Esophagus squamous epithelium (tissue), 5 donors: ENCODE measurements around the gene SEMA6A. TPM values are rescaled to one million over a fixed set of nuclear protein-coding genes. Genes with fewer than 3 reads are reported as not detected.

Experiments
- DNase-seq: peaks from one replicate; lab custom pipeline; 2025; lab: John Stamatoyannopoulos, UW
- H3K27ac ChIP-seq, 4 donors: fragments of 200-600 bp; sonication (generic); one replicate each; pipeline ENCODE4 v1.5.1; 2016 to 2019; ENCODE audit warnings: mild to moderate bottlenecking in 1 of 4
- H3K27me3 ChIP-seq, 4 donors: fragments of 200-600 bp; sonication (generic); 1 replicate in 3 of 4; 2 replicates in 1 of 4; pipeline versions ENCODE4 v1.5.1 to v1.6.0; 2017 to 2021; ENCODE audit warnings: antibody characterized with exemption in 1 of 4
- H3K36me3 ChIP-seq, 3 donors: fragments of 200-600 bp; sonication (generic); one replicate each; pipeline ENCODE4 v1.5.1; 2016 to 2019
- H3K4me1 ChIP-seq, 3 donors: fragments of 200-600 bp; sonication (generic); one replicate each; pipeline ENCODE4 v1.5.1; 2017 to 2019
- H3K4me3 ChIP-seq, 4 donors: fragments of 200-600 bp; sonication (generic); 1 replicate in 3 of 4; 2 replicates in 1 of 4; pipeline ENCODE4 v1.5.1; 2016 to 2019; ENCODE audit warnings: mild to moderate bottlenecking in 2 of 4, moderate library complexity in 1 of 4
- H3K9me3 ChIP-seq, 3 donors: fragments of 200-600 bp; sonication (generic); one replicate each; pipeline ENCODE4 v1.5.1; 2016 to 2019
- CTCF ChIP-seq, 6 experiments: fragments of 450-650 bp in 4 of 6; fragments of 200-600 bp in 2 of 6; sonication (generic) in 2 of 6; IDR thresholded peaks; one replicate each; pipeline ENCODE4 v1.5.1; 2016 to 2019; ENCODE audit warnings: antibody characterized with exemption in 6 of 6, mild to moderate bottlenecking in 4 of 6, moderate library complexity in 4 of 6
- POLR2A ChIP-seq, 4 donors: fragments of 450-650 bp; IDR thresholded peaks; one replicate each; pipeline ENCODE4 v1.6.1; 2017; ENCODE audit warnings: antibody characterized with exemption in 4 of 4, mild to moderate bottlenecking in 4 of 4, moderate library complexity in 3 of 4
- WGBS, 2 donors: methylation state at CpG; one replicate each; pipeline ENCODE4 v1.1.5; 2018; 5-methylcytosine and 5-hydroxymethylcytosine counted together
- intact Hi-C: fragments of 100-400 bp; cut with DNase I; formaldehyde crosslinking; loops from one replicate; pipeline ENCODE4 v1.15.0; 2022
- total RNA-seq, 4 donors: library from RNA; depleted of rRNA; stranded (reverse); fragments of >200 nt; gene quantifications; one replicate each; pipeline ENCODE4 v1.1.0, GENCODE V29; 2016
- donor health status: DM: yes; HTN: yes; CAD: no.

The SEMA6A gene
- total RNA-seq, 4 donors from 2014 or later: 3.0 to 28.6 (median 4.3) TPM

- H3K9me3 ChIP-seq: no peaks in the 10 kb centered on the region
- H3K27ac ChIP-seq: peak overlapping the region in 3 of 4 donors; percentile 26 to 47 (median 43)
- no peak for DNase-seq
- H3K36me3 ChIP-seq: no peaks in the 10 kb centered on the region
- no peak overlapping the region for H3K4me3 ChIP-seq
- 100% methylated on average over 1 of the region's 2 CpGs for WGBS, 2 donors
- intact Hi-C loops: no loop called here
- no peaks in the 10 kb centered on the region for H3K27me3 ChIP-seq
- TF ChIP-seq POLR2A (IDR thresholded peaks at IDR 0.05) (no peak), CTCF (IDR thresholded peaks at IDR 0.05) (no peak)
- peaks cover 3 to 35% (median 9%) of the 10 kb centered on the region in 3 donors for H3K4me1 ChIP-seq
Measured at GRCh38 chr5:116396476-116397099, 178.0 kb downstream of the SEMA6A start.

GRCh38 chr5:116395631-116396203 is 178.9 kb downstream of the SEMA6A start:
- intact Hi-C loops: no loop called here
- H3K27me3 ChIP-seq: no peaks in the 10 kb centered on the region
- H3K36me3 ChIP-seq: no peaks in the 10 kb centered on the region
- peak overlapping the region in 3 of 4 donors; percentile 26 to 47 (median 43) for H3K27ac ChIP-seq
- H3K9me3 ChIP-seq: no peaks in the 10 kb centered on the region
- H3K4me3 ChIP-seq: no peak overlapping the region
- TF ChIP-seq CTCF (IDR thresholded peaks at IDR 0.05) (no peak), POLR2A (IDR thresholded peaks at IDR 0.05) (no peak)
- no peak for DNase-seq
- H3K4me1 ChIP-seq: peaks cover 3 to 35% (median 9%) of the 10 kb centered on the region in 3 donors
- WGBS, 2 donors: 30 to 58% methylated on average over 2 to 4 of the region's 4 CpGs

- intact Hi-C loops: no loop called here
- Histone ChIP-seq H3K27me3 (no peaks in the 10 kb centered on the region), H3K9me3 (no peaks in the 10 kb centered on the region), H3K4me3 (no peak overlapping the region), H3K36me3 (no peaks in the 10 kb centered on the region), H3K4me1 (peaks cover 3 to 35% (median 9%) of the 10 kb centered on the region in 3 donors), H3K27ac (peak overlapping the region in 2 of 4 donors; percentile 26 to 43)
- DNase-seq: no peak
- 61 to 80% methylated on average over 7 to 9 of the region's 9 CpGs for WGBS, 2 donors
- no peak for TF ChIP-seq CTCF (IDR thresholded peaks at IDR 0.05)
- no peak for TF ChIP-seq POLR2A (IDR thresholded peaks at IDR 0.05)
Measured at GRCh38 chr5:116395226-116395625, 179.4 kb downstream of the SEMA6A start.

GRCh38 chr5:116394186-116394867 is 180.3 kb downstream of the SEMA6A start:
- Histone ChIP-seq H3K27ac (no peak overlapping the region), H3K4me1 (peaks cover 3 to 35% (median 9%) of the 10 kb centered on the region in 3 donors), H3K9me3 (no peaks in the 10 kb centered on the region), H3K4me3 (no peak overlapping the region), H3K27me3 (no peaks in the 10 kb centered on the region), H3K36me3 (no peaks in the 10 kb centered on the region)
- intact Hi-C loops: no loop called here
- DNase-seq: no peak
- TF ChIP-seq CTCF (IDR thresholded peaks at IDR 0.05) (no peak), POLR2A (IDR thresholded peaks at IDR 0.05) (no peak)
- 90% methylated on average over 5 of the region's 5 CpGs for WGBS, 2 donors
